GM18909 (cell line): ENCODE results near the gene IGFBP2.

Experiments
- ATAC-seq: cut with Tn5 transposase; IDR thresholded peaks from one replicate; pipeline ENCODE4 v1.9.1; 2021; ENCODE audit warnings: mild to moderate bottlenecking; ENCODE audit not compliant: unreplicated experiment, poor library complexity

The IGFBP2 gene

GRCh38 chr2:216680951-216681629 is 47.9 kb downstream of the IGFBP2 start:
- ATAC-seq = no peak

DNA sequence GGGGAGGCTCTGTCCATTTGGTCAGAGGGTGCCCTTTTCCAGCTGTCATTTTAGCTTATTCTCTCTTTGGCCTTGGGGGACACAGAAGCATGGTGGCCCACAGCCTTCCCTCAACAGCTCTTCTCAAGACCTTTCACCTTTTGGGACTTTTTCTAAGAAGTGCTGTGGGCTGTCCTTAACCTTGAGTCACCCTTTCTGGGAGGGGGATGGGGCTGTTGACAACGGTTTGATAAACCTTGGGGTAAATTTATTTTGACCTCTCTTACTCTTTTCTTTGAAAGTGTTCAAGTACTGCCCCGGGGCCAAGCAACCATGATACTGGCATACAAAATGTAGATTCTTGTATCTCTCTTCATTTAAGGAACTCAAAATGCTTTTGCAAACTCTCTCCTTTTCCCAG is 48.5 kb downstream of the IGFBP2 start:
- ATAC-seq = no peak

GRCh38 chr2:216683846-216684245 is 50.6 kb downstream of the IGFBP2 start:
- ATAC-seq = no peak

DNA sequence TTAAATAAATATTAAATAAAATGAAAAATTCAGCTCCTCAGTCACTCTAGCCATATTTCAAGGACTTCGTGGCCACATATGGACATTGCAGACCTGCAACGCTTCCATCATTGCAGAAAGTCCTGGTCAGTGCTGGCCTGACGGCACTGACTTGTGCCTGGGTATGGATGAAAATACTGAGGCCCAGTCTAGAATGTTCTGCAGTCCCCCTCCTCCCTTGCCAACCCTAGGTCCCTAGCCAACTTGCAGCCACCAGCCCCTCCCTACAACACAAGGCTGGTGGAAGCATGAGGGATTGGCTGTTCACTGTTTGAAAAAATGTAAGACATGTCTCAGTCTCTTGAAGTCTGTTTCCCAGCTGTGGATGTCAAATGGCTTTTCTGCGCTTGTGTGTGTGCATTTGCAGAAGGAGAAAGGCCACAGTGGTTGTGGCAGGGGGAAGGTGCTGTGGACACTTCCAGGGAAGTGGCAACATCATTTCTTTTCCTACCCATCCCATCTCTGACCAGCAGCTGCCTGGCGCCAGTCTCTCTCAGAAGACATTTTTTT is 52.2 kb downstream of the IGFBP2 start:
- no peak for ATAC-seq

DNA sequence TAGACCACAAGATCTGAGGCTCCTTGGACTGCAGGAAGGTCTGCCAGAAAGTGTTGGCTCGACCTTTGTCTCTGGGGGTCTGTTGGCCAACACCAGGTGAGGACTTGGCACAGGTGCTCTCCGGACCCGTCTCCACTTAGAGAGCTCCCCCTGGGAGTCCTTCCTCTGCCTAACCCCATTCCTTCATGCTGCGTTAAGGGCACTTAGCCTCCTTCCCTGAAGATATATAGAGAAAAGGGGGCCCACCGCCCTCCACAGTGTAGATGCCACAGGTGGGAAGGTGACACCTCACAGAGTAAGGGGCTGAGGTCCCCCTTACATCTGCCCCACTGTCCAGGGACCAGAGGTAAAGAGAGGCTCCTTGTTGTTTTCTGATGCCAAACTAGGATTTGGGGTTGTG is 53.9 kb downstream of the IGFBP2 start:
- no peak for ATAC-seq

DNA sequence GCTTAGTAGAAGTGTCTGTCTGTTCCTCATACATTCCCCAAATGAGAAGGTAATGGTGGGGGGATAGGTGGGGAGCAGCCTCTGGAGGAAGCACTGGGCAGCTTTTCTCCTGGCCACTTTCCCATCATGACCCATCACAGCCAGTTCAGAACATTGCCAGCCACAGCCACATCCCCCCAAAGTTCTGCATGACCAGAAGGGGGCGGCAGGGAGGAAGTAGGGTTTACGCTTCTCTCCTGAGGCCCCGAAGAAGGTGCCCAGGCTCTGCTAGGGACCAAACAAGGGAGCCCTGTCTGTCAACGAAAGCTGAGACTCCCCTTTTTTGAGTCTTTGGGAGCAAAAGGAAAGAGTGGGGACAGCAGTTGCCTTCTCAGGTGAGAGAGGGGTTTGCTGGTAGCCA is 54.4 kb downstream of the IGFBP2 start:
- ATAC-seq = no peak

DNA sequence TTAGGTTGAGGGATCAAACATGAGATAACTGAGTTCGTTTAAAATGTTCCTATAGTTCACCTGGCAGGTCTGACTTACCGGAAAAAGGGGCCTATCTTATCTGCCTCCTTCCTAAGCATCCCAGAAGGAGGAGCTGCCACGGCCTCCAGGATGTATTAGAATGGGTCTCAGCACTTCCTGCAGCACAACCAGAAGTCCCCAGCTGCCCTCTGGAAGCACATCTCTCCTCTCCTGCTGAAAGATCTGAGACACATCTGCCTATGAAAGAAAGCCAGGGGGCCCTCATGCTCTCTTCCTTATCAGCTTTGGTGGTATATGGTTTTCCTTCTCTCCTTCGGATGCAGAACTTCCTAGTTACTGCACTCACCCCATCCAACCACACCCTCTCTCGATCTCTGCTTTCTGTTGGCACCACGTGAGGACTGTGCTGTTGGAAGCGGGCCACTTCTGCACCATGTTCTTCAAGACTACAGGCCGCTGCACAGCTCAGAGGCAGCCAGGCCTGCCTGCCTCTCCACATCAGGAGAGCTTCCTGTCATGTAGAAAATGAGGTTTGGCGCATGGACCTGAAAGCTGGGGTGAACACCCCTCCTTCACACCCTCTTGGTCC is 55.6 kb downstream of the IGFBP2 start:
- no peak for ATAC-seq

DNA sequence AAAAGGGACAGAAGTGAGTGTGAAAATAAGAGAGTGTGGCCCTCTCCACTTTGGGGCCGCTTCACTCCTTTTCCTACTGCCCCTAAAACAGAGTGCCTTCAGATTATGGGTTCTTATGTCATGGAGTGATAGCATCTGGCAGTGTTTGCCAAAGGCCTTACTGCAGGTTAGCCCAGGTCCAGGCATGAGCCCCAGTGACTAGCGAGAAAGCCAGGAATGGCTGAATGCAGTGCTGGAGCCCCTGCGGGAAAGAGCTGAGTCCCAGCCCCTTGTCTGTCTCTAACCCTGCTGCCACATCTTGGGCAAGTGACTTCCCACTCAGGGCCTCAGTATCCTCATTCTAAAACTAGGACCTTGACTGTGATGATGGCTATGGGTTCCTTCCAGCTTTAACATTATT is 56.2 kb downstream of the IGFBP2 start:
- ATAC-seq = no peak

DNA sequence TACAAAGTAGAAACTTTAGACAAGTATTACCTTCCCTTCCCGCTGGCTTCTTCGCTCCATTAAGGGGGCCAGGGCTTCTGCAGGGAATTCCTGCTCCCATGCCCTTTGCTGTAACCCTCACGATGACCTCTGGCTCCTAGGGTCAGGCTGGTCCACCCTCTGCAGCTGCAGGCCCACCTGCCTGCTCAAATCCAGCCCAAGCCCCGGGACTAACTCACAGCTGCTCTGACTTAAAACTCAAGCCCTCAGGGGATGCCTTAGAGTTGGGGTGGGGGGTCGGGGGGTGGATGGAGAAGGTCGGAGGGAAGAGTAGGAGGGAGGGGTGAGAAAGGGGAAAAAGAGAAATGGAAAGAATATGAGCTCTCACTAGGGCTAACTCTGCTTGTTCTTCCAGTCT is 57.2 kb downstream of the IGFBP2 start:
- no peak for ATAC-seq

DNA sequence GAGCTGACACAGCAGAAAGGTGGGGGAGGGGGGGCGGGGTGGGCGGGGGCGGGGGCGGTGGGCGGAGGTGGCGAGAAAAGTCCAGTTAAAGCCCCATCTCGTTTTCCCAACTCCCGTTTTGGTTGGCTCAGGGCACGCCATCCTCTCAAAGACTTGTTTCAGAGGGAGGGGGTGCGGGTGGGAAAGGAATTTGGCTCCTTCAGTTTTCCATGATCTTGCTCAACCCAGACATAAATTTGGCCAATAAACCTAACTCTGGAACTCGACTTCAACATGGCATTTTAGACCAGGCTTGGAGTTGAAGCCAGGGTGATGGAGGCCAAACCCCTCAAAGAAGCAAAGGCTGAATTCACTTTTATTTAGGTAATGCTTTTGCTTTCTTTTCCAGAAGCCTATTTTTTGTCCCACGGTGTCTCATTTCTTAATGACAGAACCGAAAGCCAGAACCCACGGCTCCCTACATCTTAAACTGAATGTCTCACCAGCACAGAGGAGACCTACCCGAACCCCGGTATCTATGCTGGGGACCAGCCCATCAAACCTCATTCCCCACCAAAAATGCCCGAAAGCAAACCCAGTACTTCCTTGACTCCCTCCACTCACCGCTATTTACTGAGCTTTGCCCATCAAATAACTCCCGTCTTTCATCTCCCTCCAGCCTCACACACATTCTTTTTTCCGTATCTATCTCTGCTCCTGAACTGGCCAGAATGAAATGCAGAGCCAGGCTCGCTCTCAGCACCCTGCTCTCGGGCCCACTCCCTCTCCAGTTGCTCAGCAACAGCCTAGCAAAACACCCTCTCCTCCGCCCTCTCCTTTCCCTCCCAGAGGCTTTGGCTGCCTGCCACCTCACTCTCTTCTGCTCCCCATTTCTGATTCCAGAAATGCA is 57.9 kb downstream of the IGFBP2 start:
- no peak for ATAC-seq

DNA sequence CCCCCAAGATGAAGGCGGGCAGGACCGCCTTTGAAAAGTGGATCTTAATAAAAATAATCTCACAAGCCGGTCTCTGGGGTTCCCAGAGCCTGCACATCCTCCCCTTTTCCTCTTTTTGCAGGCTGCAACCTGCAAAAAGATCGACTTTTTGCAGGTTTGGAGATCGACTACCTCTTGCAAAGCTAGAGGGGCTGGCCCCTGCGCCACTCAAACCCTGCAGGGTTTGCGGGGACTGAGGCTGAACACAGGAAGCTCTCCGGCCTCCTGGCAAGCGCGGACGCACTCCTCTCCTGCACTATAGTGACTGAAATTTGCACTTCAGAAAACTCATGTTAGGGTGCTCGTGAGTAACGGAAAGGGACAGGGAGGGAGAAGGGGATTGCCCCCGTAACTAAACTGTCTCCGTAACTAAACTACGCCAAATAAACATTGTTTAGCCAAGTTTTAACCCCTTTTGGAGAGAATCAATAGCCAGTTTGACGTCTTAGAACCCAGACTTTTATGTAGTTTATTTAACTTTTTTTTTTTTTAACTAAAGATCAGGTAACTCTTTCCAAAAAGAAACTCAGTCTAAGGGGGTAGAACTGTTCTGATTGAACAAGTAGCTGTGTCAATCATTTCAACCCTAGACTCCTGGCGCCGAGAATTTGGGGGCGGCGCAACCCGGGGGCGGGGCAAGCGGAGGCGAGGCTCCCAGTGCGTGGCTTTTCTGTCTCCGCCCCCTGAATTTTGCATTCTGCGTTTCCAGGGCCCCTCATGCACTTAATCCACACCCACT is 59.6 kb downstream of the IGFBP2 start:
- ATAC-seq = no peak

DNA sequence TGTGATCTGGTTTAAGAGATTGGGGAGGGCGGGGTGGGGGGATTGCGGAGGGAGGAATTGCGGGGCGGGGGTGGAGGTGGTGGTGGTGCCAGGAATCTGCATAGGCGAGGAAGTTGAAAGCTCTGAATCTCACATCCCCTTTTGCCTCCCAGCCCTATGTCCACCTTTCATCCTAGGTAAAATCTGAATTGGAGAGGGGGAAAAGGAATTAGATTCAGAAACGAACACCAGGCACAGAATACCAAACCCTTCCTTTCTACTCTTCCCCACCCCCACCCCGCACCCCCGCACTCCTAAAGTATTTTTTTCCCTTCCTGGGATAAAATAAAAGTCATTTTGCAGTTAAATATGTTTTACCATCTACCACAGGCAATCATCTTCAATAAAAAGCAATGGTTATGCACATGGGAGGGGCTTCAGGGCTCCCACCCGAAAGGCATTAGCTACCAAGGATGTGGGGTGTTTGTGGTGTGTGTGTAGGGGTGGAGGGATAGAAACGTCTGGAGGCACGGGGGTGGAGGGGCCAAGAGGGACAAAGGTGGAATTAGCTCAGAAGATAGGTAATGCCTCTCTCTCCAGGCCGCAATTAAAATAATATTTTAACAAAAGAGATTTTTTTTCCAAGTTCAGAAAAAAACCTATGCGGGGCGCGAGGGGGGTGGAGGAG is 60.3 kb downstream of the IGFBP2 start:
- no peak for ATAC-seq

DNA sequence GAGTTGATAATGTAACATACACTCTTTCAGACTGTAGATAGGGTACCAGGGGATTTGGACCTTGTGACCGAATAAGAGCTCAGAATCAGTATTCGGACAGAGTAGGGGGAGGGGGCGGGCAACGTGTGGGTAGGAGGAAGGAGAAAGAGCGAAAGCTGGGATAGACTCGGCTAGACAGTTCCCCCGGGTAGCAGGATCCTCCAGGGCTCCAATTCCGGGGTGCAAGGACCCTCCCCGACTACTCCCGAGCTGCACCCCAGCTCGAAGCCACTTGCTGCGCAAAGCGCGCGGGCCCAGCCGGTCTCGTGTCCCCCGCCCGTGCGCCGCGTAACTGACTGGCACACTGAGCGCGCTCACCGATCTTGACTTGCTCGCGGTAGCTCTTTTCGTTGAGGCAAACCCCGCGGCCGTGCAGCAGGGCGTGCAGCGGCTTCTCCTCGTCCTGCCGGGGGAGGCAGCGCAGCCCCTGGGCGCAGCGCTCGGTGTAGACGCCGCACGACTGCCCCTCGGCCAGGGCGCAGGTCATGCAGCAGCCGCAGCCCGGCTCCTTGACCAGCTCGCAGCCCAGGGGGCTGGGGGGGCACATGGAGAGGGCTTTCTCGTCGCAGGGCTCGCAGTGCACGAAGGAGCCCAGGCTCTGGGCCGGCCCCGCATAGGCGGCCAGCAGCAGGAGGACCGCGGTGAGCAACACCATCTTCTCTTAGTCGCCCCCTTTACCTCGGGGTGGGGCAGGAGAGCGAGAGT is 61.0 kb downstream of the IGFBP2 start:
- no peak for ATAC-seq

- ATAC-seq = no peak
Measured at GRCh38 chr2:216694826-216695217, 61.6 kb downstream of the IGFBP2 start.

- ATAC-seq = no peak
Measured at GRCh38 chr2:216695401-216695821, 62.2 kb downstream of the IGFBP2 start, which contains the start of gene IGFBP5. Gene IGFBP5, minus strand, starts transcription at chr2:216695549. Its CDS starts 774 bp downstream, at chr2:216694775.

GRCh38 chr2:216696321-216696720 is 63.1 kb downstream of the IGFBP2 start:
- no peak for ATAC-seq

GRCh38 chr2:216696751-216697560 is 63.7 kb downstream of the IGFBP2 start:
- no peak for ATAC-seq

DNA sequence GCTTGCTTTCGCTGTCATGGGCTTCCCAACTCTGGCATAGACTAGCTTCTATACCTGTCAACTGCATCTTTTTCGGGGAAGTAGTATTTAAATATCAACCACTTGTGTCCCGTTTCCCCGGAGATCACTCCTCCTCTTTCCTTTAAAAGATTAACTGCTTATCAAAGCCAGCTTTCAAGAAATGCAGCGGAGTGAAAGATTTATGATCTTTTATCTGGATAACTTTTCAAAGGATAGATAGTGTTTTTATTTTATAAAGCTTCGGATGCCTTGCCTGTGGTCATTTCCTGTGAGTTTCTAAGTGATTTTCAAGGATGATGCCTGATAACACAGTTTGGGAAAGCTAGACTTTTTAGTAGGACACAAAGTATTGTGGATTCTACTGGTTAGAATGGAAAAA is 65.1 kb downstream of the IGFBP2 start:
- no peak for ATAC-seq
